Cardiac muscle cell (in vitro differentiated cells and primary cell): Measurements from ENCODE around the gene SMARCC2. TPM values are rescaled to one million over a fixed set of nuclear protein-coding genes. Genes with fewer than 3 reads are reported as not detected.

ENCODE experiments used
- DNase-seq, 2 donors: peaks; one replicate each; pipeline versions ENCODE4 v3.0.0 to v3.0.0-alpha.2; 2010 to 2017; ENCODE audit warnings: low read depth in 1 of 2, low spot score in 1 of 2
- H3K27ac ChIP-seq: fragments of 200-600 bp; sonication (generic); 2 replicates; pipeline ENCODE4 v1.5.1; 2016
- H3K27me3 ChIP-seq: fragments of 200-600 bp; sonication (generic); 2 replicates; pipeline ENCODE4 v1.6.0; 2016; ENCODE audit warnings: control low read depth
- H3K36me3 ChIP-seq: fragments of 200-600 bp; sonication (generic); 2 replicates; pipeline ENCODE4 v1.5.1; 2016; ENCODE audit warnings: control low read depth
- H3K4me1 ChIP-seq: fragments of 200-600 bp; sonication (generic); 2 replicates; pipeline ENCODE4 v1.8.1; 2017; ENCODE audit warnings: low read depth, mild to moderate bottlenecking, mixed run types
- H3K4me3 ChIP-seq: fragments of 200-600 bp; sonication (generic); 2 replicates; pipeline ENCODE4 v1.5.1; 2016; ENCODE audit warnings: mild to moderate bottlenecking
- H3K9me3 ChIP-seq: fragments of 200-600 bp; sonication (generic); 2 replicates; pipeline ENCODE4 v1.5.1; 2017; ENCODE audit warnings: low read depth, mild to moderate bottlenecking, control low read depth
- polyA plus RNA-seq: library from polyadenylated mRNA; unstranded; fragments of >200 nt; fragmentation: Nextera tagmentation; extraction: Ambion mirVana; gene quantifications from 2 replicates; pipeline ENCODE4 v1.2.1, GENCODE V29; 2016
- total RNA-seq: library from RNA; depleted of rRNA; stranded (reverse); fragments of >200 nt; gene quantifications from 2 replicates; pipeline ENCODE4 v1.2.3, GENCODE V29; 2016
- TF ChIP-seq, protein P1 (sequence below): IDR thresholded peaks from 2 replicates; pipeline ENCODE4 v1.5.1; 2012; ENCODE audit warnings: low read depth, mild to moderate bottlenecking, low read length

Gene SMARCC2
- total RNA-seq (69.7 and 94.2 TPM in 2 replicates), polyA plus RNA-seq (79.6 and 104 TPM in 2 replicates)

DNA sequence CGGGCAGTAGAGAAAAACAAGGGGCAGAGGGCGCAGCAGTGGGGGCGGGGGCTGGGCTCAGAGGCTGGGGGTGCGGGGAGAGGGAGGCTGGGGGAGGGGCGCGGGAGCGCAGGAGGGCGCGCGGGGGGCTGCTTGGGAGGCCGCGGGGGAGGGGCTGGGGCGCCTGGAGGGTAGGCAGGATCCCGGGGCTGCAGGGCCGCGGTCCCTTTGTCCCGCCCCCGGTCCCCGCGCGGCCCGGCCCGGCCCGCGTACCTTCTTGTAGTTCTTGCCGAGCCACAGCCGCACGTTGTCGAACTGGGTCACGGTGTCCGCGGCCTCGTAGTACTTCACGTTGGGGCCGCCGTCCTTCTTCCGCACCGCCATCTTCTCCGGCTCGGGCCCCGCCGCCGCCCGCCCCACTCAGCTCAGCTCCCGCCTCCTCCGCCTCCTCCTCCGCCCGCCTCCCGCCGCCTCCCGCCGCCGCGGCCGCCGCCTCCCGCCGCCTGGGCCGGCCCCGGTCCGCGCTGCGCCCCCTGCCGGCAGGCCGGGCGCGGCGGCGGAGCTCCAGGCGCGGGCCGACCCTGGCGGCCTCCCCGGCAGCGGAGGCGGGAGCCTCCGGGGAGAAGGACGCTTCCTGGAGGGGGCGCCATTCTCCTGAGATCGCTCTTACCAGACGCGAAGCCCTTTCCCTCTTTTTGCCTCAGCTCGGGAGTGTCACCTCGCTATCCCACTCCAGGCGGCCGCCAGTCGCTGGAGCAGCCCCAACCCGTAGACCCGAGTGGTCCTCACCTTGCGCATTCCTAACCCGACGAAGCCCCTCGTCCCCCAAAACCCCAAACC lies at the start of gene SMARCC2:
TSS of gene SMARCC2 (minus strand) at position 385 of the 819 bp plus-strand sequence. CDS start at position 363, 22 bp downstream.
- H3K27me3 ChIP-seq = no peaks in the 10 kb centered on the region
- H3K27ac ChIP-seq = peak within 1 kb of the TSS; percentile 81
- peak; percentile 90 to 93 for DNase-seq
- TF ChIP-seq, protein P1, sequence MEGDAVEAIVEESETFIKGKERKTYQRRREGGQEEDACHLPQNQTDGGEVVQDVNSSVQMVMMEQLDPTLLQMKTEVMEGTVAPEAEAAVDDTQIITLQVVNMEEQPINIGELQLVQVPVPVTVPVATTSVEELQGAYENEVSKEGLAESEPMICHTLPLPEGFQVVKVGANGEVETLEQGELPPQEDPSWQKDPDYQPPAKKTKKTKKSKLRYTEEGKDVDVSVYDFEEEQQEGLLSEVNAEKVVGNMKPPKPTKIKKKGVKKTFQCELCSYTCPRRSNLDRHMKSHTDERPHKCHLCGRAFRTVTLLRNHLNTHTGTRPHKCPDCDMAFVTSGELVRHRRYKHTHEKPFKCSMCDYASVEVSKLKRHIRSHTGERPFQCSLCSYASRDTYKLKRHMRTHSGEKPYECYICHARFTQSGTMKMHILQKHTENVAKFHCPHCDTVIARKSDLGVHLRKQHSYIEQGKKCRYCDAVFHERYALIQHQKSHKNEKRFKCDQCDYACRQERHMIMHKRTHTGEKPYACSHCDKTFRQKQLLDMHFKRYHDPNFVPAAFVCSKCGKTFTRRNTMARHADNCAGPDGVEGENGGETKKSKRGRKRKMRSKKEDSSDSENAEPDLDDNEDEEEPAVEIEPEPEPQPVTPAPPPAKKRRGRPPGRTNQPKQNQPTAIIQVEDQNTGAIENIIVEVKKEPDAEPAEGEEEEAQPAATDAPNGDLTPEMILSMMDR = peak; percentile 58
- H3K9me3 ChIP-seq = no peaks in the 10 kb centered on the region
- H3K36me3 ChIP-seq = peaks cover 15% of the 10 kb centered on the region
- H3K4me3 ChIP-seq = peak within 1 kb of the TSS; percentile 100
- H3K4me1 ChIP-seq = peaks cover 9% of the 10 kb centered on the region

DNA sequence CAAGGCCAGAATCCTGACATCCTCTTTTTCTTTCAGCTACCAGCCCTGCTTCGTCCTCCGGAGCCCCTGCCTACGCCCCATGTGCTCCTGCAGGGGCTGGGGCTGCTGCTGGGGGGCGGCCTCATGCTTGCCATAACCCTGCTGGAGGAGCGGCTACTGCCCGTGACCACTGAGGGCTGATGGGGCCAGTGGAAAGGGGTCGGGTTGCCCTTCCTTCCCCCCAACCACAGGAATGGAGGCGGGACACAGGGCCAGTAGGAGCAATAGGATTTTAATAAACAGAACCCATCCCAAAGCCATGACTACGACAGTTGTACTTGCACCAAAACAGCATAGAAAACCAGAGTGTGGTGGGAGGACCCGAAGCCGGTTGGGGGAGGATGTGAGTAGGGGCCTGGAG lies 48.3 kb upstream of the SMARCC2 start:
- Histone ChIP-seq H3K9me3 (no peaks in the 10 kb centered on the region), H3K27ac (no peak overlapping the region), H3K36me3 (peaks cover 10% of the 10 kb centered on the region), H3K4me1 (no peaks in the 10 kb centered on the region), H3K27me3 (no peaks in the 10 kb centered on the region), H3K4me3 (no peak overlapping the region)
- no peak for DNase-seq
- TF ChIP-seq, protein P1 = no peak

DNA sequence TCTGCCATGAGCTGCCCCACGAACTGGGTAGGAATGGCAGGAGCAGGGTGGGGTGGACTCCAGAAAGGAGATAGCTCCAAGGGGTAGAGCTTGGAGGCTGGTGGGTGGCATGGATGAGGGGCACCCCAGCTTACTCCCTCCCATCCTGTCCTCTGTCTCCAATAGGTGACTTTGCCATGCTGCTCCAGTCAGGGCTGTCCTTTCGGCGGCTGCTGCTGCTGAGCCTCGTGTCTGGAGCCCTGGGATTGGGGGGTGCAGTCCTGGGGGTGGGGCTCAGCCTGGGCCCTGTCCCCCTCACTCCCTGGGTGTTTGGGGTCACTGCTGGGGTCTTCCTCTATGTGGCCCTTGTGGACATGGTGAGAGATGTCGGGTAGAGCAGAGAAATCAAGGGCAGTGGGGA lies 47.7 kb upstream of the SMARCC2 start:
- TF ChIP-seq, protein P1 = no peak
- no peak overlapping the region for H3K4me3 ChIP-seq
- no peaks in the 10 kb centered on the region for H3K27me3 ChIP-seq
- peaks cover 7% of the 10 kb centered on the region for H3K36me3 ChIP-seq
- no peak for DNase-seq
- H3K4me1 ChIP-seq = no peaks in the 10 kb centered on the region
- H3K27ac ChIP-seq = no peak overlapping the region
- no peaks in the 10 kb centered on the region for H3K9me3 ChIP-seq

DNA sequence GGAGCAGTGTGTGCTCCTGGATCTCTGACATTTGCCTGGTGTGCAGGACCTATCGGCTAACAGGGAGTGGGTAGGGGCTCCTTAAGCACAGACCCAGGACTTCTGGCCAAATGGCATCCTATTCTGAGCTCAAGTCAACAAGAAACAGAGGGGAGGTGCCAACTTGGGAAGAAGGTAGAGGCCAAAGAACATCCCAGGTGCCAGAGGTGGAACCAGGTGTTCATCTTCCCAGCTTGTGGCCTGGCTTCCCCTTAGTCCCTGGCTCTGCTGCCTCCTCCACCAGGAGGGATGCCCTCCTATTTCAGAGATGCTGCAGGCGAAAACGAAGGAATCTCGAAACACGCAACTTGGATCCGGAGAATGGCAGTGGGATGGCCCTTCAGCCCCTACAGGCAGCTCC lies 46.8 kb upstream of the SMARCC2 start:
- TF ChIP-seq, protein P1 = no peak
- Histone ChIP-seq H3K4me3 (no peak overlapping the region), H3K9me3 (no peaks in the 10 kb centered on the region), H3K27me3 (no peaks in the 10 kb centered on the region), H3K4me1 (no peaks in the 10 kb centered on the region), H3K36me3 (peaks cover 7% of the 10 kb centered on the region), H3K27ac (no peak overlapping the region)
- no peak for DNase-seq

DNA sequence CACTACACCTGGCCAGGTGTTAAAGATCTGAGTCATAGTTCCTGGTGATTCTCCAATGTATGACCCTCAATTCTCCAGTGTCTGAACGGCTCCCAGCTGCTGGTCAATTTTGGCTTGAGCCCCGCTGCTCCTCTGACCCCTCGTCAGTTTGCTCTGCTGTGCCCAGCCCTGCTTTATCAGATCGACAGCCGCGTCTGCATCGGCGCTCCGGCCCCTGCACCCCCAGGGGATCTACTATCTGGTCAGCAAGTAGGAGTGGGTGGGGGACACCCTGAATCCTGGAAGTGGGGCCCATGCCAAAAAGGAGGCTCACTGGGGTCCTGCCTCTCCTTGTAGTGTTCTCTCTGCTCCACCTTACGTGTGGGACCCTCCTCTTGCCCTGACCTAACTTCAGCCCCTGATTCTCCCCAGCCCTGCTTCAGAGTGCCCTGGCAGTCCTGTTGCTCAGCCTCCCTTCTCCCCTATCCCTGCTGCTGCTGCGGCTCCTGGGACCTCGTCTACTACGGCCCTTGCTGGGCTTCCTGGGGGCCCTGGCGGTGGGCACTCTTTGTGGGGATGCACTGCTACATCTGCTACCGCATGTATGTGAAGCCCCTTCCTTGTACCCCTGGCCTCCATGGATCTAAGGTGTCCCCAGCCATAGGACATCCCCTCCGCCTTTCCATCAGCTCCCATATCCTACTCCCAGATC lies 45.6 kb upstream of the SMARCC2 start:
- TF ChIP-seq, protein P1 = no peak
- peaks cover 1% of the 10 kb centered on the region for H3K36me3 ChIP-seq
- no peak for DNase-seq

More for the DNA sequence above, 45.6 kb upstream of the SMARCC2 start:
- no peak overlapping the region for H3K27ac ChIP-seq
- no peaks in the 10 kb centered on the region for H3K9me3 ChIP-seq
- no peak overlapping the region for H3K4me3 ChIP-seq
- no peaks in the 10 kb centered on the region for H3K4me1 ChIP-seq
- H3K27me3 ChIP-seq = no peaks in the 10 kb centered on the region
